ENCODE data around the gene ARL1.

DNA sequence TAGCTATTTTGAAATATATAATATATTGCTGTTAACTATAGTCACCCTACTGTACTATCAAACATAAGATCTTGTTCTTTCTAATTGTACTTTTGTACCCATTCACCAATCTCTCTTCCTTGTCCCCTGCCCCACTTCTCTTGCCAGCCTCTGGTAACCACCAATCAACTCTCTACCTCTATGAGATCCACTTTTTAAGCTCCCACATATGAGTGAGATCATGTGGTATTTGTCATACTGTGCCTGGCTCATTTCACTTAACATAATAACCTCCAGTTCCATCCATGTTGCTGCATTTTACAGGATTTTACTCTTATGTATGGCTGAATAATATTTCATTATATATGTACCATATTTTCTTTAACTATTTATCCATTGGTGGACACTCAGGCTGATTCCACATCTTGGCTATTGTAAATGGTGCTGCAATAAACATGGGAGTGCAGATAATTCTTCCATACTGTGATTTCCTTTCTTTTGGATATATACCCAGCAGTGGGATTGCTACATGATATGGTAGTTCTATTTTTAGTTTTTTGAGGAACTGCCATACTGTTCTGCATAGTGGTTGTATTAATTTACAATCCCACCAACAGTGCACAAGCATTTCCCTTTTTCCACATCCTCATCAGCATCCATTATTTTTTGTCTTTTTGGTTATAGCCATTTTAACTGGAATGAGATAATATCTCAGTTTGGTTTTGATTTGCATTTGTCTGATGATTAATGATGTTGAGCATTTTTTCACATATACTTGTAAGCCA, 34.1 kb upstream of the ARL1 start:
- TF ChIP-seq, protein P1, sequence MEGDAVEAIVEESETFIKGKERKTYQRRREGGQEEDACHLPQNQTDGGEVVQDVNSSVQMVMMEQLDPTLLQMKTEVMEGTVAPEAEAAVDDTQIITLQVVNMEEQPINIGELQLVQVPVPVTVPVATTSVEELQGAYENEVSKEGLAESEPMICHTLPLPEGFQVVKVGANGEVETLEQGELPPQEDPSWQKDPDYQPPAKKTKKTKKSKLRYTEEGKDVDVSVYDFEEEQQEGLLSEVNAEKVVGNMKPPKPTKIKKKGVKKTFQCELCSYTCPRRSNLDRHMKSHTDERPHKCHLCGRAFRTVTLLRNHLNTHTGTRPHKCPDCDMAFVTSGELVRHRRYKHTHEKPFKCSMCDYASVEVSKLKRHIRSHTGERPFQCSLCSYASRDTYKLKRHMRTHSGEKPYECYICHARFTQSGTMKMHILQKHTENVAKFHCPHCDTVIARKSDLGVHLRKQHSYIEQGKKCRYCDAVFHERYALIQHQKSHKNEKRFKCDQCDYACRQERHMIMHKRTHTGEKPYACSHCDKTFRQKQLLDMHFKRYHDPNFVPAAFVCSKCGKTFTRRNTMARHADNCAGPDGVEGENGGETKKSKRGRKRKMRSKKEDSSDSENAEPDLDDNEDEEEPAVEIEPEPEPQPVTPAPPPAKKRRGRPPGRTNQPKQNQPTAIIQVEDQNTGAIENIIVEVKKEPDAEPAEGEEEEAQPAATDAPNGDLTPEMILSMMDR (IDR thresholded peaks at IDR 0.05; ENCODE audit: insufficient read depth, low read length): no peak
- TF ChIP-seq POLR2AphosphoS5 (IDR thresholded peaks at IDR 0.05; ENCODE audit: low read depth) (no peak), GABPA (IDR thresholded peaks at IDR 0.05; ENCODE audit: low read depth) (no peak), SPI1 (IDR thresholded peaks at IDR 0.05; ENCODE audit: borderline replicate concordance, low read depth) (peak; percentile 89)
- TF ChIP-seq, protein P2, sequence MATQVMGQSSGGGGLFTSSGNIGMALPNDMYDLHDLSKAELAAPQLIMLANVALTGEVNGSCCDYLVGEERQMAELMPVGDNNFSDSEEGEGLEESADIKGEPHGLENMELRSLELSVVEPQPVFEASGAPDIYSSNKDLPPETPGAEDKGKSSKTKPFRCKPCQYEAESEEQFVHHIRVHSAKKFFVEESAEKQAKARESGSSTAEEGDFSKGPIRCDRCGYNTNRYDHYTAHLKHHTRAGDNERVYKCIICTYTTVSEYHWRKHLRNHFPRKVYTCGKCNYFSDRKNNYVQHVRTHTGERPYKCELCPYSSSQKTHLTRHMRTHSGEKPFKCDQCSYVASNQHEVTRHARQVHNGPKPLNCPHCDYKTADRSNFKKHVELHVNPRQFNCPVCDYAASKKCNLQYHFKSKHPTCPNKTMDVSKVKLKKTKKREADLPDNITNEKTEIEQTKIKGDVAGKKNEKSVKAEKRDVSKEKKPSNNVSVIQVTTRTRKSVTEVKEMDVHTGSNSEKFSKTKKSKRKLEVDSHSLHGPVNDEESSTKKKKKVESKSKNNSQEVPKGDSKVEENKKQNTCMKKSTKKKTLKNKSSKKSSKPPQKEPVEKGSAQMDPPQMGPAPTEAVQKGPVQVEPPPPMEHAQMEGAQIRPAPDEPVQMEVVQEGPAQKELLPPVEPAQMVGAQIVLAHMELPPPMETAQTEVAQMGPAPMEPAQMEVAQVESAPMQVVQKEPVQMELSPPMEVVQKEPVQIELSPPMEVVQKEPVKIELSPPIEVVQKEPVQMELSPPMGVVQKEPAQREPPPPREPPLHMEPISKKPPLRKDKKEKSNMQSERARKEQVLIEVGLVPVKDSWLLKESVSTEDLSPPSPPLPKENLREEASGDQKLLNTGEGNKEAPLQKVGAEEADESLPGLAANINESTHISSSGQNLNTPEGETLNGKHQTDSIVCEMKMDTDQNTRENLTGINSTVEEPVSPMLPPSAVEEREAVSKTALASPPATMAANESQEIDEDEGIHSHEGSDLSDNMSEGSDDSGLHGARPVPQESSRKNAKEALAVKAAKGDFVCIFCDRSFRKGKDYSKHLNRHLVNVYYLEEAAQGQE (IDR thresholded peaks at IDR 0.05; ENCODE audit: insufficient replicate concordance, low read depth): no peak

Measured in HL-60 (cell line).